ENCODE measurements around the gene ZNF823.
A peak's percentile ranks its signal among the peaks of the same experiment; 100 is the strongest.

The ZNF823 gene

GRCh38 chr19:11737964-11738745 lies 591 bp downstream of the ZNF823 start:
- peak in 8 of 14 donors; percentile 6 to 55 (median 31) for DNase-seq

- DNase-seq = no peak
These were observed 2.0 kb downstream of the ZNF823 start for GRCh38 chr19:11736696-11737095.

- no peak for DNase-seq
These were observed 3.4 kb downstream of the ZNF823 start for GRCh38 chr19:11735375-11735774.

GRCh38 chr19:11729586-11729985 lies 9.2 kb downstream of the ZNF823 start:
- no peak for DNase-seq

GRCh38 chr19:11722414-11722813 lies 16.3 kb downstream of the ZNF823 start:
- DNase-seq = no peak

GRCh38 chr19:11721681-11722080 lies 17.1 kb downstream of the ZNF823 start:
- DNase-seq = no peak

GRCh38 chr19:11710313-11710712 lies 28.4 kb downstream of the ZNF823 start:
- DNase-seq = no peak

- no peak for DNase-seq
These were observed 30.3 kb downstream of the ZNF823 start for GRCh38 chr19:11708457-11708856.

GRCh38 chr19:11705474-11705873 lies 33.3 kb downstream of the ZNF823 start:
- DNase-seq = no peak

- no peak for DNase-seq
These were observed 34.1 kb downstream of the ZNF823 start for GRCh38 chr19:11704626-11705025.

GRCh38 chr19:11699931-11700794 lies 38.6 kb downstream of the ZNF823 start:
- DNase-seq = peak in 1 of 14 donors; percentile 12

GRCh38 chr19:11698231-11698630 lies 40.5 kb downstream of the ZNF823 start:
- no peak for DNase-seq

GRCh38 chr19:11697284-11697855 lies 41.4 kb downstream of the ZNF823 start:
- DNase-seq = peak in 1 of 14 donors; percentile 13

GRCh38 chr19:11694533-11695439 lies 44.0 kb downstream of the ZNF823 start:
- peak; percentile 32 to 91 (median 82) for DNase-seq

GRCh38 chr19:11693505-11694499 lies 44.9 kb downstream of the ZNF823 start:
- peak in 1 of 14 donors; percentile 43 for DNase-seq

- no peak for DNase-seq
These were observed 46.5 kb downstream of the ZNF823 start for GRCh38 chr19:11692127-11692790.

- DNase-seq = no peak
These were observed 52.8 kb downstream of the ZNF823 start for GRCh38 chr19:11685676-11686650.

GRCh38 chr19:11684987-11685675 lies 53.6 kb downstream of the ZNF823 start:
- DNase-seq = no peak
